ENCODE data around the gene RAB28. TPM values are rescaled to one million over a fixed set of nuclear protein-coding genes. Genes with fewer than 3 reads are reported as not detected.

The RAB28 gene
- total RNA-seq, 1 experiment from 2014 or later = 17.1 TPM

GRCh38 chr4:13492747-13493146, 8.6 kb upstream of the RAB28 start (continued):
- TF ChIP-seq AFF4 (CRISPR knock-in tag; IDR thresholded peaks at IDR 0.05; ENCODE audit: borderline replicate concordance) = no peak
- TF ChIP-seq NR1H2 (CRISPR knock-in tag; IDR thresholded peaks at IDR 0.05) = no peak

- ATAC-seq (no peak; the same call in 1 of the 2 replicates), DNase-seq (ENCODE audit: low spot score) (no peak)
- peaks cover 16% of the 10 kb centered on the region for H3K27me3 Mint-ChIP-seq (ENCODE audit: low read depth)
- peak overlapping the region; percentile 91 for H3K4me3 Mint-ChIP-seq
- ChIA-PET POLR2A (no interaction called here), CTCF (interaction anchor here (0.7 to 2.8 kb wide), 2 partner anchors 46 to 57 kb away, joined by 3 to 23 read pairs; no protein-coding TSS in a partner anchor)
- H3K36me3 Mint-ChIP-seq = no peaks in the 10 kb centered on the region
- TF ChIP-seq ATF2 (CRISPR knock-in tag; IDR thresholded peaks at IDR 0.05; ENCODE audit: borderline replicate concordance, low read depth) (no peak), ZNF281 (CRISPR knock-in tag; IDR thresholded peaks at IDR 0.05) (no peak), HMGXB4 (CRISPR knock-in tag; IDR thresholded peaks at IDR 0.05) (no peak), NR3C1 (CRISPR knock-in tag; conservative IDR thresholded peaks at IDR 0.05; ENCODE audit: low read depth) (no peak), SOX15 (CRISPR knock-in tag; IDR thresholded peaks at IDR 0.05) (no peak), NFATC4 (CRISPR knock-in tag; IDR thresholded peaks at IDR 0.05) (no peak), CDX4 (CRISPR knock-in tag; IDR thresholded peaks at IDR 0.05; ENCODE audit: borderline replicate concordance) (no peak), ATF3 (CRISPR knock-in tag; conservative IDR thresholded peaks at IDR 0.05) (no peak), MYBL2 (CRISPR knock-in tag; IDR thresholded peaks at IDR 0.05) (no peak), ARID4B (CRISPR knock-in tag; IDR thresholded peaks at IDR 0.05; ENCODE audit: borderline replicate concordance) (peak; percentile 40; the same call in 1 of the 2 replicates), ETV6 (CRISPR knock-in tag; IDR thresholded peaks at IDR 0.05) (no peak), TP53 (CRISPR knock-in tag; IDR thresholded peaks at IDR 0.05) (no peak), PRRX2 (CRISPR knock-in tag; IDR thresholded peaks at IDR 0.05) (no peak), NR1H2 (CRISPR knock-in tag; IDR thresholded peaks at IDR 0.05) (no peak), JAZF1 (CRISPR knock-in tag; IDR thresholded peaks at IDR 0.05) (no peak), TEAD1 (CRISPR knock-in tag; IDR thresholded peaks at IDR 0.05) (0 out of 2 replicates have a peak, but pooled peaks have one; percentile 26)
- H3K4me1 Mint-ChIP-seq = peaks cover 20% of the 10 kb centered on the region
- H3K27ac Mint-ChIP-seq = peak overlapping the region; percentile 89
- H3K9me3 Mint-ChIP-seq = peaks cover 15% of the 10 kb centered on the region
These were observed 645 bp upstream of the RAB28 start for GRCh38 chr4:13484749-13485221.
